Glomerular visceral epithelial cell (primary cell): Measurements from ENCODE around the gene C4orf36.
A peak's percentile ranks its signal among the peaks of the same experiment; 100 is the strongest.

Experiments used
- DNase-seq: peaks from one replicate; pipeline ENCODE4 v3.0.0-alpha.2; 2016; ENCODE audit errors: extremely low spot score

The C4orf36 gene, protein sequence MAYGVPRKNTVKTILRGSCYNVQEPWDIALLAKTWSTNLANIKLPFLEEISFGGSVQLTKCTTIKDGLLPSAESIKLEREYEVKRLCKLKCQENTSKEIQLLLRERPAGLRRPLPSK

DNA sequence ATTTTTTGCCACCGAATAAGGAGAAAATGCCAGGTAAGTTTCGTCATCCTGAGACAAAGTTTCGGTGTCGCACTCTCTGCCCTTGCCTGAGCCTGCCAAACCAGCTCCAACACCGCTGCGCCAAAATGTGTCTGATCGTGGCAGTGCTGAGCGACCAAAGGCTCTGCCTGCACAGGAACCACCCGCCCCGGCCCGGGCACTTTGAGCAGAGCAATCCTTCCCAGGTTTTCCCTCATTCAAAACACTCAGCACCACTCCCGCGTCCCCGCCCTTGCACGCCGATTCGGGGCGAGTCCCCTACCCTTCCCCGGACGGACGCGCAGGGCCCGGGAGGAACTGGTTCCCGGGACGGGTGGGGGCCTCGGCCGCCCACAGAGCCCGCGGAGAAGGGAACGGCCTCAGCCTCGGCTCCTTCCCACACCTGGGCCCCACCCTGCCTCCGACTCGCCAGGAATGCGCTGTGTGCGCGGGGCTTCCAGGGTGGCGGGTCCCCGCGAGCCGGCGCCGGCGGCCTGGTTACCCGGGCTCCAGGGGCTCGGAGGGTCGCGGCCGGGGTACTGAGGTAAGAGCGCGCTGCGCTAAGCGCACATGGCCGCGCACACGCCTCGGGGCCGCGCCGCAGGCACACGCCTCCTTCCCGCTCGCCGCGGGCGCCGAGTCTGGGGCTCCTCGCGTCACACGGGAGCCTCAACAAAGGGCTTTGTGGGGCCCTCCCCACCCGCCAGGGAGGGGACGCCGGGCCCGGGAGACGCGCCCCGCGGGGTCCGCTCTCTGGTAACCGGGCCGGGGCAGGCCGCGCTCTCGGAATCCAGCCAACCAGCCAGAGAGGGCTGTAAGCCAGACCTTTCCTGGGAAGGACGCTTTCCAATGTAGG is at the start of gene C4orf36:
C4orf36 (minus strand) TSS at position 661 of the 874 bp plus-strand sequence. CDS start 902 bp downstream, outside the sequence.
- DNase-seq, result peak; percentile 73

DNA sequence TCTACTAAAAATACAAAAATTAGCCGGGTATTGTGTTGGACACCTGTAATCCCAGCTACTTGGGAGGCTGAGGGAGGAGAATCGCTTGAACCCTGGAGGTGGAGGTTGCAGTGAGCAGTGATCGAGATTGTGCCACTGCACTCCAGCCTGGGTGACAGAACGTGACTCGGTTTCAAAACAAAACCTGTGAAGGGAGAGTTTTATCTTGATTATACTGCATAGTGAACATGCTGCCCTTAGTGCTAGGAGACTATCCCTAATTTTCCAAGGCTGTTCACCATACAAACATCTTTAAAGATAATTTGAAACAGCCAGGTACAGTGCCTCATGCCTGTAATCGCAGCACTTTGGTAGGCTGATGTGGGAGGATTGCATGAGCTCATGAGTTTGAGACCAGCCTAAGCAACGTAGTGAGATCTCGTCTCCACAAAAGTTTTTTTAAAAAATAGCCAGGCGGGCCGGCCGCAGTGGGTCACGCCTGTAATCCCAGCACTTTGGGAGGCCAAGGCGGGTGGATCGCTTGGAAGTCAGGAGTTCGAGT is 48.8 kb upstream of the C4orf36 start:
- DNase-seq, result no peak

DNA sequence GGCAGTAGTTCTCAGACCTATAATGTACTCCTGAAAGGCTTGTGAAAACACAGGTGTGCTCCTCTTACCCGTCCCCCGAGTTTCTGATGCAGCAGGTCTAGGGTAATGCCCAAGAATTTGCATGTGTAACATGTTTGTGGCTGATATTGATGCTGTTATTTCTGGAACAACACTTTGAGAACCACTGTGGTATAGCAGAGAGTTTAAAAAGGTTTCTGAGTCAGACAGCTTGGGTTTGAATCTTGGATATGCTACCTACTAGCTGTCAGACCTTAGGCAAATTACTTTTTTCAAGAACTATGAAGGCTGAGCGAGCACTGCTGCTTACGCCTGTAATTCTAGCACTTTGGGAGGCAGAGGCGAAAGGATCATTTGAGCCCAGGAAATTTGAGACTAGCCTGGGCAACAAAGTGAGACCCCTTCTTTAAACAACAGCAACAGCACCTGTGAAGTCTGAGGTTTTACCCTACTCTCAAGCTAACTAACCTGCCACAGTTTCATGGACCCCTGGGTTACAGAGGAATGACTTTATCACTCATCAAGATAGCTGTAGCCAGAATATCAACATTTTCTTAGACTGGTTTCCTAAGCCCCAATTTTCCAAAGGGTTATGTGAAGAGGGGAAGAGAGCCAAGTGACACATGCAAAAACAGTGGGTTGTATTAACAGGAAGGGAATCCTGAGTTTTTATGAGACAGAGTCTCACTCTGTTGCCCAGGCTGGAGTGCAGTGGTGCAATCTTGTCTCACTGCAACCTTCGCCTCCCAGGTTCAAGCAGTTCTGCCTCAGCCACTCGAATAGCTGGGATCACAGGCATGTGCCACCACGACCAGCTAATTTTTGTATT is 47.7 kb upstream of the C4orf36 start:
- DNase-seq, result no peak

DNA sequence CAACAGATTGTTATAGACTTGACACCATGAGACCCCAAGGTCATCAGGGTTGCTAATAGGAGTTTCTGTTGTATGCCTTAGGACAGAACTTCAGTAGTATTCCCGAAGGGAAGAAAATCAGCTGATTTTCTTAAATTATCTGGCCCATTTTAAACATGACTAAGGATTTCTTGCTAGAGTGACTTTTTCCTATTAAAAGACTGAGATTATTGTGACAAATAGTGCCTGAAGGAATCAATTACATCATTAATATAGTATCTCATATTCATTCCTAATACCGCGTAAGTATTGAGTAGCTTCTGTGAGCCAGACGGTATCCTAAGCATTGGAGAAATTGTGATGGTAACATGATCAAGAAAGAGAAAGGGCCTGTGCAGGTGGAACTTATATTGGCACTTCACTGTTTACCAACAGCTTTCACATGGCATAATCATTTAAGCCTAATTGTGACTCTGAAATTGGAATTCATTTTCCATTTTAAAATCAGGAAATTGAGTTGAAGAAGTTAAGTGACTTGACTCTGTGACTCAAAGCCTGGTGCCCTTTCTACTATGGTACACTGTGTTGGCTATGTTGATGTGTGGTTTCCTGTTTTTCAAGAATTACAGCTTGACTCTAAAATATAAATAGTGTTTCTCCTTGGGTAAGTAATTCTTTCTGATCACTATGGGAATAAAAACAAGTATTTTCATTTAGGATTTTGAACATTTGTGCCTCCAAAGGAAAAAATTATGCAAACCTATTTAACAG is 46.7 kb upstream of the C4orf36 start:
- DNase-seq, result no peak

DNA sequence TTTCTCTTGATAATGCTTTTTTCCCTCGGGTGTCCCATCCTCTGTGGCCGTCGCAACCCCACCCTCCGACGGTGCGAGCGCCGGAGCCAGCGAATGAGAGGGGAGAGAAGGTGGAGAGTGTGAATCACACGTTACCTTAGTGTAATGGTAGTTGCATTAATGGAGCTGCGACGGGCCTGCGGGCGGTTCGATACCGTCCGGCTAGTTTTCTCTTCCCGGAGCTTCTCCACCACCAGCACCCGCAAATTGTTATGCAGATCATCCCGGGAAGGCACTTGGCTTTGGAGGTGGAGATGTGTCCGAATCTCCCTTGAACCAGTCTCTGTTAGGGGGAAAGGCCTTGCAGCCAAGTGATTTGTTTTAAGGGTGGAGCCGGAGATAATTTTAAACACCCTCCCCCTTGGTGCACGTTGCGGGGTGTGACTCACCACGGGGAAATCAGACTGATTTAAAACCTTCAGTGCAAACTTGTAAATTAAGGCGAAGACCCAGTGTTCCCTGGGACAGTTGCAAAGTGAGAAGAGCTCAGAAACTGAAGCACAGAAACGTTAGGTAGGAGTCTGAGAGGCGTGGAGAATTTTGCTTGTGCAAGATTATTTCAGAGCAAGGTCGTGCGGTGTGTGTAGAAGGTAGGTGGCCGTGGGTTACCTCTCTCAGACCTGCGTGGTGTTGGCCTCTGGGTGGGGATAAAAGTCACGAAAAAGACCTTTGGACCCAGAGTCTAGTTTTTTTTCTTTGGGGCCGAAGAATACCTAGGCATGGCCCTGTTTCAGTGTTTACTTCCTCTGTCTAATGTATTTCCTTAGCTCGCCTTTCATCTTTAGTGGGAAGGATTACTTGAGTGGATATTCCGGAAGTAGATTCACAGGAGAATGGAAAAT is 43.9 kb upstream of the C4orf36 start:
- peak; percentile 86 for DNase-seq

DNA sequence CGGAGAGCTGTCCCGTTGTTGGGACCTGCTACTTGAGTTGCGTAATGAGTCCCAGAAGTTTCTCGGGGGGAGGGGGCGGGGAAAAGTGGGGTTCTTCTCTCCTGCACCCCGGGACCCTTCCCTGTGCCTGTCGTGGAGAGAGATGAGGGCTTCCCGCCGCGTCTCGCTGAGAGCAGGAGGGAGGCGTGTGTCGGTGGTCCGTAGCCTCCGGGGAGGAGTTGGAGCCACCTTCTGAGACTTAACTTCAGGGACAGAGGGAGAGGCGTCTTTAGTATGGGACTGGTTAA is 43.3 kb upstream of the C4orf36 start:
- DNase-seq, result no peak

DNA sequence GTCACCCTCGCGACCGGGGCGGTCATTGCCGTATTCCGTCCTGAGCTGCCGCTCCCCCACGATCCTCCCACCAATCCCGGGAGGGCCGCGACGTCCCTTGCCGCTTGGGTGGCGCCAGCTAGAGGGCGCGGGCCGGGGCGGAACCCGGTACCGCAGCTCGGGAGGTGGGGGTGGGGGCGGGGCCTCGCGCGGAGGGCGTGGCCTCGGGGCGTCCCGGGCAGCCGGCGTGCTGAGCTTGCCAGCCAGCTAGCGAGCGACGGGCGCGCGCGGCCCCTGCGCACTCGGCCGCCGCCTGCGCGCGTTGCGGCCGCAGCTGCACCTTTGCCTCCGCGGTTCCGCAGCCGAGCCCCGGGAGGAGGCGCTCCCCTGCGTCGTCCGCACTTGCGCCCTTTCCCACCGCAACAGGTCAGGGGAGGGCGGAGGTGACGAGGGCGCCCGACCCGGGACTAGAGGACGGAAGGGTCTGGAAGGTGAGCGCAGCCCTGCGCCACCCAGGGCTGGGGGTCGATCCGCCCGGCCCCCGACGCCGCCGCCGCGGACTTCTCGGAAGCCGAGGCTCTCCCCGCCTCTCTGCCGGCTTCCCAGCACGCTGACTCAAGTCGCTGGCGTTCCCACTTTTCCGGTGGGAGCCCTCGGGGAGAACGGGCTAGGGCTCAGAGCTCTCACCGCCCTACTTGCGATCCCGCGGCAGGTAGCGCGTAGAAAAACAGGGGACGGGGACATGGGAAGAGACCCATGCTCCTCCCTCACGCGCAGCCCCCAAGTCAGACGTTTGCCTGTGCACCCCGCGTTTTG is 42.7 kb upstream of the C4orf36 start, which contains the start of gene AFF1:
AFF1 (plus strand) TSS at position 241 of the 795 bp plus-strand sequence. CDS start 13,523 bp downstream, outside the sequence.
- DNase-seq, result peak; percentile 97

DNA sequence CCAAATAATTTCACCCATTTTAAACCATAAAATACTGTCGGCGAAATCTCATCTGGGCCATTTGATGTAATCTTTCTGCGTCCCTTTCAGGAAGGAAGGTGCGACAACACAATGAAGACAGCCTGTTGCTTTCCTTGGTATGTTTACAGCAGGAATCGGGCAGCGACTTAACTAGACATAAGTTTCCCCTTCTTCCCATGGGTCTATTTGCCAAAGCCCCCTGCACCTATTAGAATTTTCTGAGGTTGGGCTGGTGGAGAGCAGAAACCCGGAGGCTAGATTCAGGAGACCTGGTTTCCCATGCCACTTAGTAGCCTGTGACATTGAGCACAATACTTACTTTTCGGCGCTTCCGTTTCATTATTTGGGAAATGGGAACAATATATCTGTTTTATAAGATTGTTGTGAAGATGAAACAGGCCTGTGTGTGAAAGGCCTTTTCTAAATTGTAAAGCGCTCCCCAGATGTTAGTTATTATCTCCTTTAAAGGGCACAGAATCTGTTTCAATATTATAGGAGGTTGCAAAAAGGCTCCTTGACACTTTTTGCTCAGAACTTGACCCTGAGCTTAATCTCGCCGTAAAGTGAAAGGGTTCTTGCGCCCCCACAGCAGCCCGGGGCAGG is 42.0 kb upstream of the C4orf36 start:
- DNase-seq, result no peak

DNA sequence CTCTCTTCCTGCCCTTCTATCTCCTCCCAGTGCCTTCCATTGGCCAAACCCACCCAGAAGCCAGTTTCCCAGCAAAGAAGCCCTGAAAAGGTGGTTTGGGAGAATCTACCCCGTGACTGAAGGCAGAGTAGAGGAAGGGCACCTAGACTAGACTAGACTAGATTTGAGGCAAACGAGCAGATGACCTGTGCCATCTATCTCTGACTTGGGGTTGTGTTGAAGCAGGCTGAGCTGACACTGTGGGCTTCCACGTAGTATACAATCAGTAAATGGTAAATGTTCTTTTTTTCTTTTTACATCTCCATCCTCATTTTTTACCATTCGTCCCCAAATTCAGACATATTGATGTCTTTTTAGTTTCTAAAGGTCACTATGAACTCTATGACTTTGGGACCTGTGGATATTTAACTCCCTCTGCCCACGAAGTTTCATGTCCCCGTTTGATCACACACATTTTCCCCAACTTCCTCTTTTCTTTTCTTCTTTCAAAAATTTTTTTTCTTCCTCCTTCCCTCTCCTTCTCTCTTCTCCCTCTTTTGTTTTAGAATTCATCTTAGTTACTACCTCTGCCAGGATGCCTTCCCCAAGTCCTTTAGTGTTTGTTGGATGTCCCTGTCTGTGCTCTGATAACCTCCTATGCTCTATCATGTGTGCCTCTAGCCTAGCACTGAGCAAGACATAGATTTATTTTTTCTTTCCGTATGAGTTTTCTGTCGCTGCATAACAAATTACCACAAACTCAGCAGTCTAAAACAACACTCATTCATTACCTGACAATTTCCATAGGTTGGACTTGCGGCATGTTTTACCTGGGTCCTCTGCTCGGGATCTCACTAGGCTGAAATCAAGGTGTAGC is 36.4 kb upstream of the C4orf36 start:
- no peak for DNase-seq

DNA sequence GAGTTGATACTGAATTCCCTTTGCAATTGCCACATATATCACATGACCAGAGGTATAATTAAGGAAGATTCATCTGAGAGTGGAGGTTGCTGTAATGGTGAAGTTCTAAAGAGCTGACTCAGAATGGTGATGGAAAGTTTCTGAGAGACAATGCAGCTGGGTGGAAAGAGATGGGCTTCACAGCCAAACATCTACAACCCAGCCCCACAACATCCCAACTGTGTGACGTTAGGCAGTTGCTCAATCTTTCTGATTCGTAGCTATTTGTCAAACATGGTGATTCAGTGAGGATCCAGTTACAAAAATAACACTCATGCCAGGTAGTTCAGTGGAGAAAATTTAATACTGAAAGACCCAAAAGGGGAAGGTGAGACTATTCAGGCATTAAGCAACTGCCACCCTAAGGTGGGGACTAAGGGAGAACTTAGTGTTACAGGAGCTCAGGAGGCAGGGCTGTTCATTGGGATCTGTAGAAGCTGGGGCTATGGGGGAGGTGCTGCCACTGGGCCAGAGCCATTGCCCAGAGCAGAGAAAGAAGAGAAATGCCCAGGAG is 35.7 kb upstream of the C4orf36 start:
- DNase-seq, result peak; percentile 83

DNA sequence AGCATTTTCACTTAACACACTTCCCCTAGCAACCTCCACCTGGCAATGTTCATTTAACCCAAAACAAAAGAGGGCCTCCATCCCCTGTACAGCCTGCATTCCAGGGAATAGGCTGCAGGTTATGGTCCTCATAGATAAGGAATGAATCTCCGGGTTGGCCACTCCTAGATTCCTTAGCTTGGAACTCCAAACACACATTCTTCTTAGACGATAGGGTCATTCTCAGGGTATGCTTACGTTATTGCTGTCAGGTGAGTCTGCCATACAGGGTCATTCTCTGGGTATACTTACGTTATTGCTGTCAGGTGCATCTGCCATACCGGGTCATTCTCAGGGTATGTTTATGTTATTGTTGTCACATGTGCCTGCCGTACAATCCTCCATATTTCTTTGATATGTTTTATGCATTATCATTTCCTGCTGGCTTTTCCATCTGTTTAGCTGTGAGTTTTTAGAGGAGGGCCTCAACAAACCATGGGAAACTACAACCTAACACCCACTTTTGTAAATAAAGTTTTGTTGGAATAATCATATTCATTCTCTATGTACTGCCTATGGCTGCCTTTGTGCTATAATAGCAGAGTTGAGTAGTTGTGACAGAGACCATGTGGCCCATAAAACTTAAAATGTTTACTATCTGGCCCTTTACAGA is 34.3 kb upstream of the C4orf36 start:
- DNase-seq, result no peak

DNA sequence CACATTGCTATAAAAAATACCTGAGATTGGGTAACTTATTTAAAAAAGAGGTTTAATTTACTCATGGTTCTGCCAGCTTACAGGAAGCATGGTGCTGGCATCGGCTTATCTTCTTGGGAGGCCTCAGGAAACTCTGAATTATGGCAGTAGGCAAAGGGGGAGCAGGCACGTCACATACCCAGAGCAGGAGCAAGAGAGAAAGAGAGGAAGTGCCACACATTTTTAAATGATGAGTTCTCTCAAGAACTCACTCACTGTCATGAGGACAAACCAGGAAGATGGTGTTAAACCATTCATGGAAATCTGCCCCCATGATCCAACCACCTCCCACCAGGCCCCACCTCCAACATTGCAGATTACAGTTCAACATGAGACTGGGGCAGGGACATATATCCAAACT is 32.6 kb upstream of the C4orf36 start:
- peak; percentile 77 for DNase-seq

DNA sequence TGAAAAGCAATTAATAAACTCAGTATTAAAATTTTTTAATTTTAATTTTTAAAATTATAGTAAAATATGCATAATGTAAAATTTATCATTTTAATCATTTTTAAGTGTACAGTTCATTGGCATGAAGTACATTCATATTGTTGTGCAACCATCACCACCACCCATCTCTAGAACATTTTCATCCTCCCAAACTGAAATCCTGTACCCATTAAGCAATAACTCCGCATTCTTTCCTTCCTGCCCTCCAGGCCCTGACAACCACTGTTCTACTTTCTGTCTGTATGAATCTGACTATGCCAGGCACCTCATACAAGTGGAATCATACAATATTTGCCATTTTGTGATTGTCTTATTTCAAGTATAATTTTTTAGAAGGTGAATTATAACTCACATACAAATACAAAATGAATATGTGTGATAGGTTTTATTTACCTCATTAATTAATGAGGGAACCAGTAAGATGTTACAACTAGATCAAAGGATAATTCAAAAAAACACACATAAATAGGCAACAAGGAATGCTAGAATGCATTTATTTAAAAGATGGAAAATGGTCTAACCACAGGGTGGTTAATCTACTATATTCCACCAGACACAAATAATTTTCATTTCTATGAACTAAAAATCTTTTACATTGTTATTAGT is 29.5 kb upstream of the C4orf36 start:
- no peak for DNase-seq

DNA sequence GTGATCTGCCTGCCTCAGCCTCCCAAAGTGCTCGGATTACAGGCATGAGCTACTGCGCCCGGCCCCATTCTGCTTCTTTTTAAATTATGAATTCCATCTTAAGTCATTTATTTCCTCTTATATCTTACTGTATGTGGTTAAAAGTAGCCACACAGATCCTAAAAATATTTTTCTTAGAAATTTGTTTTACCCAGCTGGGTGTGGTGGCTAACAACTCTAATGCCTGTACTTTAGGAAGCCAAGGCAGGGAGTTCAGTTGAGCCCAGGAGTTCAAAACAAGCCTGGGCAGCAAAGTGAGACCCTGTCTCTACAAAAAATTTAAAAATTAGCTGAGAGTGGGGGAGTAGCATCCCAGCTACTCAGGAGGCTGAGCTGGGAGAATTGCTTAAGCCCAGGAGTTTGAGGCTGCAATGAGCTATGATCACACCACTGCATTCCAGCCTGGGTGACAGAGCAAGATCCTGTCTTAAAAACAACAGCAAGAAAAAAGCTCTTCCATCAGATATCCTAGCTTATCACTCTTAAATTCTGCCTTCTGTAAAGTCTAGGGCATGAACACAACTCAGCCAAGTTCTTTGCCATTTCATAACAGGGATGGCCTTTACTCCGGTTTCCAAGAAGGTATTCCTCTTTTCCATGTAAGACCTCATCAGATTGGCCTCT is 27.5 kb upstream of the C4orf36 start:
- DNase-seq, result no peak

DNA sequence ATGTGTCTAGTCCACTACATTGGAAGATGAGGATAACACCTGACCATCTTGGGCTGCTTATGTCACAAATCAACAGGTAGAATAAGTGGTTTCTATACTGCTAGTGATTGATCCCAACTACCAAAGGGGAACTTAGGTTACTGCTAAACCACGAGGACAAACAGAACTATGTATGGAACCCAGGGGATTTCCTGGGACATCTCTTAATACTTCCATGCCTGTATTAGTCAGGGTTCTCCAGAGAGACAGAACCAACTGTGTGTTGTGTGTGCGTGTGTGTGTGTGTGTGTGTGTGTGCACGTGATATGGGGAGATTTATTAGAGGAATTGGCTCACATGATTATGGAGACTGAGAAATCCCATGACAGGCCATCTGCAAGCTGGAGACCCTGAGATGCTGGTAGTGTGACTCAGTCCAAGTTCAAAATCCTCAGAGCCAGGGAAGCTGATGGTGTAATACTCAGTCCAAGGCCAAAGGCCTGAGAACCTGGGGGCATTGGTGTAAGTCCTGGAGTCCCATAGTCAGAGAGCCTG is 26.4 kb upstream of the C4orf36 start:
- DNase-seq, result peak; percentile 54
